DOHH2 (cell line): Measurements from ENCODE around the gene SKIC8.

Source experiments
- H3F3A ChIP-seq: fragments of 200-600 bp; sonication (generic), shearing (Covaris generic); 2 replicates; pipeline ENCODE4 v1.6.0; 2016; ENCODE audit warnings: antibody characterized with exemption, mild to moderate bottlenecking; ENCODE audit not compliant: control insufficient read depth, insufficient read depth
- H3K27ac ChIP-seq: fragments of 200-600 bp; sonication (generic); 2 replicates; pipeline ENCODE4 v1.5.1; 2014; ENCODE audit warnings: low read depth, mild to moderate bottlenecking, low read length, moderate library complexity
- H3K27me3 ChIP-seq: fragments of 200-600 bp; sonication (generic); 2 replicates; pipeline ENCODE4 v1.6.1; 2014; ENCODE audit warnings: mild to moderate bottlenecking, low read length, mixed read lengths; ENCODE audit not compliant: control insufficient read depth
- H3K36me3 ChIP-seq: fragments of 200-600 bp; sonication (generic); 2 replicates; pipeline ENCODE4 v1.6.1; 2014; ENCODE audit warnings: mild to moderate bottlenecking, low read length, moderate library complexity, mixed read lengths; ENCODE audit not compliant: control insufficient read depth
- H3K4me1 ChIP-seq: fragments of 200-600 bp; sonication (generic); 2 replicates; pipeline ENCODE4 v1.6.1; 2014; ENCODE audit warnings: mild to moderate bottlenecking, low read length, mixed read lengths; ENCODE audit not compliant: control insufficient read depth
- H3K4me2 ChIP-seq: fragments of 200-600 bp; sonication (generic); 2 replicates; pipeline ENCODE4 v1.6.0; 2014; ENCODE audit warnings: mild to moderate bottlenecking, low read length, moderate library complexity
- H3K4me3 ChIP-seq: fragments of 200-600 bp; sonication (generic); 2 replicates; pipeline ENCODE4 v1.5.1; 2014; ENCODE audit warnings: mild to moderate bottlenecking, low read length, mixed read lengths
- H3K79me2 ChIP-seq: fragments of 200-600 bp; sonication (generic); 2 replicates; pipeline ENCODE4 v1.6.1; 2014; ENCODE audit warnings: mild to moderate bottlenecking, low read length, mixed read lengths; ENCODE audit not compliant: control insufficient read depth
- H3K9me2 ChIP-seq: fragments of 200-600 bp; sonication (generic); replicated peaks from 2 replicates; pipeline ENCODE4 v1.6.1; 2014; ENCODE audit warnings: mild to moderate bottlenecking, low read length, mixed read lengths; ENCODE audit not compliant: control insufficient read depth
- H3K9me3 ChIP-seq: fragments of 200-600 bp; sonication (generic); 2 replicates; pipeline ENCODE4 v1.6.1; 2014; ENCODE audit warnings: antibody characterized with exemption, low read length, mixed read lengths; ENCODE audit not compliant: control insufficient read depth, insufficient read depth
- H4K20me1 ChIP-seq: fragments of 200-600 bp; sonication (generic); 2 replicates; pipeline ENCODE4 v1.6.0; 2014; ENCODE audit warnings: low read depth, mild to moderate bottlenecking, antibody characterized with exemption, low read length, moderate library complexity; ENCODE audit not compliant: control insufficient read depth, insufficient read depth
- CTCF ChIP-seq: fragments of 200-600 bp; sonication (generic); IDR thresholded peaks from one replicate; pipeline ENCODE4 v1.5.1; 2014; ENCODE audit warnings: antibody characterized with exemption, mild to moderate bottlenecking, low read depth, low read length; ENCODE audit not compliant: poor library complexity, severe bottlenecking
- EZH2phosphoT487 ChIP-seq: fragments of 200-600 bp; sonication (generic); IDR thresholded peaks from 2 replicates; pipeline ENCODE4 v1.6.1; 2017; ENCODE audit warnings: borderline replicate concordance, mild to moderate bottlenecking, antibody characterized with exemption, low read length, moderate library complexity, mixed read lengths

The SKIC8 gene

GRCh38 chr15:78263351-78263781 is 36.0 kb downstream of the SKIC8 start:
- Histone ChIP-seq H3K4me1 (no peaks in the 10 kb centered on the region), H4K20me1 (no peaks in the 10 kb centered on the region), H3K27ac (no peak overlapping the region), H3K9me3 (no peaks in the 10 kb centered on the region), H3K4me2 (no peak overlapping the region), H3K4me3 (no peak overlapping the region), H3F3A (no peaks in the 10 kb centered on the region), H3K27me3 (peaks cover 6% of the 10 kb centered on the region), H3K36me3 (no peaks in the 10 kb centered on the region), H3K9me2 (no peaks in the 10 kb centered on the region), H3K79me2 (no peaks in the 10 kb centered on the region)
- no peak for TF ChIP-seq EZH2phosphoT487
- TF ChIP-seq CTCF = no peak

DNA sequence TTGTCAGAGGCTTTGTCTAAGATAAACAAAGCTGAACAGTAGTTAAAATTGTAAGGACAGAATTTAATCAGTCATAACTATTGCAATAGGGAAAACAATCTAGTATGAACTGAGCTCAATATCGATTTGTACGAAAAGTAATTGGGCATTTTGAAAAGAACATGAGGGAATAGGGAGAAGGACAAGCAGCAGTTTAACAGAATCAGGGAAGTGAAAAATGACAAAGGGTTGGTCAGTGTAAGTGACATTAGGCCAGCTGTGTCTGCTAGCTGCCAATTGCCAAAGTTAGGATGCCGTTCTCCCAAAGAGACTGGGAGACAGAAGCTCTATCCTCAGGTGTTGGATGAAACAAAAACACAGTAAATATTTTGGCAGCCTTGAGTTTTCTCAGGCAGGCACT is 38.3 kb downstream of the SKIC8 start:
- no peaks in the 10 kb centered on the region for H3K4me1 ChIP-seq
- H3K9me3 ChIP-seq = no peaks in the 10 kb centered on the region
- H4K20me1 ChIP-seq = no peaks in the 10 kb centered on the region
- no peaks in the 10 kb centered on the region for H3K9me2 ChIP-seq
- no peaks in the 10 kb centered on the region for H3F3A ChIP-seq
- TF ChIP-seq EZH2phosphoT487 (no peak), CTCF (no peak)
- no peak overlapping the region for H3K27ac ChIP-seq
- peaks cover 13% of the 10 kb centered on the region for H3K27me3 ChIP-seq
- H3K79me2 ChIP-seq = no peaks in the 10 kb centered on the region
- no peaks in the 10 kb centered on the region for H3K36me3 ChIP-seq
- H3K4me2 ChIP-seq = no peak overlapping the region
- H3K4me3 ChIP-seq = no peak overlapping the region

DNA sequence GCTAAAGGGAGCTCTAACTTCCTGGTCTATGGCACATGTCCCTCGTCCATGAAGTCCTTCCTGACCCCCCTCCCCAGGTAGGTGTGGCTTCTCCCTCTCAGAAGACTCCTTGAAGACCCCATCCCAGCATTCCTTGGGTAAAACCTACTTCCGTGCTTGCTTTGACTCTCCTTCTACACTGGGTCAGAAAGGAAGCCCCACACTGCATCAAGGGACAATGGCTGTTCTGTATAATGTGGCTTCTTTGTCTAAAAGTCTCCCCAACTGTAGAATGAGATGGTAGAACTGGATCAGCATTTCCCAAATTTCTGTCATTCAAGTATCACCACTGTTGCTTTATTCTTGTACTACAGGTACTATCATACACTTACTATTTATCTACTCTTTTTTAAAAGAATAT is 38.9 kb downstream of the SKIC8 start:
- Histone ChIP-seq H3K9me2 (no peaks in the 10 kb centered on the region), H3K9me3 (no peaks in the 10 kb centered on the region)

More for the DNA sequence above, 38.9 kb downstream of the SKIC8 start:
- TF ChIP-seq CTCF (no peak), EZH2phosphoT487 (no peak)
- Histone ChIP-seq H3F3A (no peaks in the 10 kb centered on the region), H3K27me3 (peaks cover 13% of the 10 kb centered on the region), H3K4me2 (no peak overlapping the region), H4K20me1 (no peaks in the 10 kb centered on the region), H3K27ac (no peak overlapping the region), H3K4me3 (no peak overlapping the region), H3K79me2 (no peaks in the 10 kb centered on the region), H3K4me1 (no peaks in the 10 kb centered on the region), H3K36me3 (no peaks in the 10 kb centered on the region)
